GM19240 (cell line): ENCODE data around the gene ANK3.
A peak's percentile ranks its signal among the peaks of the same experiment; 100 is the strongest.

ENCODE experiments used
- DNase-seq: peaks from one replicate; pipeline ENCODE4 v3.0.0; 2011; ENCODE audit warnings: low spot score; ENCODE audit not compliant: insufficient read length

The ANK3 gene

DNA sequence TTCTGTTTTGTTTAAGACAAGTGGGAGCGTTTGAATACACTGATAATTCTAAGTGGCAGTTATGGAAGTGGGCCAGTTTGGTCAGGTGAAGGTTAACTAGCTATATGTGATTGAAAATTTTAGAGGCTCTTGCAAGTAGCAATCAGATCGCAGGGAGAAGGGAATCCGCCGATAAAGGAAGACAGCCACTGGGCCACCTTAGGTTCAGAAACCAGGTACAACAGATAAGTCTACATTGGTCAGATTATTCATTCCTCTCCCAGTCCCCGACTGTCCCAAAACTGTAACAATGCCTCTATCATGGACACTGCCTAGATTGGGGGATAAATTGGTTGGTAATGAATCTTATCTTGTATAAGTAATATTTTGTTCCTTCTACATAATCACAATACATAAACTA lies 8.9 kb downstream of the ANK3 start:
- DNase-seq = no peak

GRCh38 chr10:60377955-60378354 lies 11.7 kb downstream of the ANK3 start:
- DNase-seq = no peak

DNA sequence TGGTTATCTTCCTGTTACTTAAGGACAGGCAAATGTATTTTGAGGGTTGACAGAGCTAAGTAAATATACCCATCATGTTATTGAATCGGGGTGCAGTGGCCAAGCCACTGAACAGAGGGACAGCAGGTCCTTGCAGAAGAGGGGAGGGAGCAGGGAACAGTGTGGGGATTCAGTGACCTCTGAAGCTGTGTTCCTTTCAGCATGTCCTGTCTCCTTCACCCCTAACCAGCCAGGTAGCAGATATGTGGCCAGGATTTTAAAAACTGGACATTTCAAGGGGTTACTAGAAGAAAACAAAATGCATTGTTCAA lies 12.7 kb downstream of the ANK3 start:
- no peak for DNase-seq

GRCh38 chr10:60376221-60377041 lies 13.2 kb downstream of the ANK3 start:
- no peak for DNase-seq

GRCh38 chr10:60375293-60376004 lies 14.2 kb downstream of the ANK3 start:
- DNase-seq = no peak

DNA sequence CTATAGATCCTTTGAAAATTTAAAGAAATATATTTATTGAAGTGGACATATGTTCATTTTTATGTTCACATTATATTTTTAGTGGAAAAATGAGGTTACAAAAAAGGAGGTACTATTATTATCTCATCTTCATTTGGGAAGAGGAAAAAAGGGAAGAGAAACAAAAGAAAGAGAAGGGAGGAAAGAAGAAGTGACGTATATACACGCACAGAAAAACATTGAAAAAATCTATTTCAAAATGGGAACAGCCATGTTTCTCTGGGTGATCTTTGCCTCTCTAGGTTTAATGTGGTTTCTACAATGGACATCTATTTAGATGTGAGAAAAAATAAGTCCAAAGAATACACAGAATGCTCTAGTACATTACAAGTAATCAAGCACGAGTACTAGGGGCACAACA lies 14.8 kb downstream of the ANK3 start:
- DNase-seq = no peak

- DNase-seq = no peak
Measured at GRCh38 chr10:60372436-60372835, 17.2 kb downstream of the ANK3 start.

- no peak for DNase-seq
Measured at GRCh38 chr10:60369547-60369930, 20.1 kb downstream of the ANK3 start.

GRCh38 chr10:60368875-60369546 lies 20.7 kb downstream of the ANK3 start:
- no peak for DNase-seq

GRCh38 chr10:60367901-60368300 lies 21.8 kb downstream of the ANK3 start:
- DNase-seq = no peak

GRCh38 chr10:60367431-60367830 lies 22.2 kb downstream of the ANK3 start:
- DNase-seq = no peak

- DNase-seq = no peak
Measured at GRCh38 chr10:60367024-60367423, 22.7 kb downstream of the ANK3 start.

DNA sequence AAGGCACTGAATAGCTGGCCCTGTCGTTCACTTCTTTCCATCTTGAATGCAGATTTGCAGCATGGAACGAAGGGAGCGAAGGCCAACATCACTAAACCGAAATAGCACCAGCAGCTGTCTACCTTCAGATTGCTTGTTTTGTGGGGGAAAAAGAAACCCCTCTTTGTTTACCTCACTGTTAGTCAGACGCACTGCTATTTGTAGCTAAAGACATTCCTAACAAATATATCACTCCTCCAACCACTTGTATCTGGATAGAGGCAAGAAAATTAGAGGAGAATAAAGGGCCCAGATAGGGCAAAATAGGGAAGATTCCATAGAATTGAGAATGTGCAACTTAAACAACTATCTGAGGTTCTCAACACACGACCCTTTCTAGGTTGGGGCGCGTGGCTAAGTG lies 26.5 kb downstream of the ANK3 start:
- DNase-seq = no peak

GRCh38 chr10:60362461-60362860 lies 27.2 kb downstream of the ANK3 start:
- no peak for DNase-seq

DNA sequence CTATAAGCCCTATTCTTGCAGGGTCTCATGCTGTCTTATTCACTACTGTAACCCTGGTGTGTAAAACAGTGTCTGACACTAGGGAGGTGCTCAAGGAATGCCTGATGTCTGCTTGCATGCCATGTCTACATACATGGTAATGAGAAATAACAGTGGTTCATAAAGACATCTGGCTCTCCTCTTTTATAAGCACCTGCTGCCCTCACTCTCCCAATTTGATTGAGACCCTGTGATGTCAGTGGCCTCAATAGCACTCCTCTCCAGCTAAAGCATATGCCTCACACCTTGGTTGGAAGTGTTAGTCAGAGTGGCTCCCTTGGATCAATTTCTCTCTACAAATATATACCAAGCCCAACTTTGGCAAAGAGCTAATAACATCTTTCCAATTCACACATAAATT lies 30.6 kb downstream of the ANK3 start:
- DNase-seq = no peak

DNA sequence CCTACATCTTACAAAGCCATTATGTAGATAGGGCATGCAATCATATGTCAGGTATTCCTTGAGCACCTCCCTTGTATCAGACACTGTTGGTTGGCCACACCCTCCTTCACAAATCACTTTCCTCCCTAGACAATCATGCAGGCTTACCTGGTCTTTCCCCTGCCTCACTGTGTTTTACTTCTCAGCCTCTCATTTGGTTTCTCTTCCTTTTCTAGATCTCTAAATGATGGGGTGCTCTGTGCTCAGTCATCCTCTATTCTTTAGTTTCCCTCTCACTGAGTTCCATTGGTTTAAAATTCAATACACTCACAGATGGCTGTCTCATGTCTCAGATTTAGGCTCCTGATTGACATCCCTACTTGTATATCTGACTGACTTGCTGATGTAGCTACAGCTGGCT lies 31.4 kb downstream of the ANK3 start:
- peak; percentile 2 for DNase-seq

GRCh38 chr10:60353519-60354258 lies 36.0 kb downstream of the ANK3 start:
- no peak for DNase-seq

DNA sequence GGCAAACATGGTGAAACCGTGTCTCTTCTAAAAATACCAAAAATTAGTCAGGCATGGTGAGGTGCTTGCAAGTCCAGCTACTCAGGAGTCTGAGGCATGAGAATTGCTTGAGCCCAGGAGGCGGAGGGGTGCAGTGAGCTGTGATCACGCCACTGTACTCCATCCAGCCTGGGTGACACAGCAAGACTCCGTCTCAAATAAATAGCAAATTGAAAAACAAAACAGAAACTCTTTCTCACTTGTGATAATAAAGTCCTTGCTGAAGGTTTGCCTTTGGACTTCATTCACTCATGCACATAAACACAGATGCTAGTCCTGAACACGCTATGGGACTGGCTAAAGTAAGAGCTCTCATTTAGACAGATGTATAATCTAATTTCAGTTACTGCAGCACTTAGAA lies 37.6 kb downstream of the ANK3 start:
- no peak for DNase-seq

DNA sequence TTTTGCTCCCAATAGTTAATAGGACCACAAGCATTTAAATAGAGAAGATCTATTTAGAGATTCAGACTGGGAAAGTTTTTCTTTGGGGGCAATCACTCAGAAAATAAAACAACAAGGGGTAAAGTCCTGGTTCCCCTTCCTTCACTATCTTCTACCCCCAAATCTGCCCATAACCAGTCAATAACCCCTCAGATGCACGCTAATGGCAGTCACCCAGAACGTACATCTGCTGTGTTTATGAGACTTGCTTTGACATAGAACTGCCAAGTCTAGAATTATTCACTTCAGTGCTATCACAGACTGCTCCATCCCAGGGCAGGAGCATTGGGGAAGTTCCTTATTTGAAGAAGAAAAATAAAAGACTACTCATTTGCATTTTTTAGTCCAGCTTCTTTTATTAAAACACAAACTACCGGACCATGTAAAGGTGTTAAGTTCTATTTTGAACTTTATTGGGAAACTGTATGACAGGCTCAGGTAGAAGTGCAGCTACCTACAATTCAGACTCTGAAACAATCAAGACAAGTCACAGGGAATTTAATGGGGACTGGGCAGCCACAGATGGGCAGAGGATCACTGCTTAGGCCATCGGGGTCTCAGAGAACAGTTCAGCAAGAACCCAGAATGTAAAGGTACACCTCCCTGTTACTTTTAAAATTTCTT lies 38.4 kb downstream of the ANK3 start:
- DNase-seq = no peak

GRCh38 chr10:60350400-60350799 lies 39.3 kb downstream of the ANK3 start:
- DNase-seq = no peak

DNA sequence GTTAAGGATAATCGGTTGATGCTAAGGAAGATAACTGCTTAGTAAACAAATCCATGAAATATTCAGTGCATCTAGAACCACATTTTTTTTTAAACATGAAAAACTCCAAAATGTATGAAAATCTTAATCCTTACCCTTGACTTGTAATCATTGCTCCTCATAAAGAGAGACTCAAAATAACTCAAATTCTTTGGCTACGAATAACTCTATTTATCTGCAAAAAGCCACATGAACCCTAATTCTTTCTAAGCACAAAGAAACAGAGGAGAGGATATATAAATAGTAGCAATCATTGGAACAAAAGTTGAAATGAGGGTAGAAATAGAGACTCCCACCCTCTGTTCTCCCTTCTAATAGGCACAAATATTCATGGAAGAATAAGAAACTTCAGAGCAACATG lies 40.2 kb downstream of the ANK3 start:
- no peak for DNase-seq
